Esophagus muscularis mucosa (tissue), 4 donors: ENCODE results near the gene CD40LG. TPM values are rescaled to one million over a fixed set of nuclear protein-coding genes. Genes with fewer than 3 reads are reported as not detected.

Source experiments
- DNase-seq: peaks from one replicate; pipeline ENCODE4 v3.0.0-alpha.2; 2017; ENCODE audit errors: extremely low spot score
- H3K27ac ChIP-seq, 4 donors: fragments of 200-600 bp; sonication (generic); replicated peaks in 1 of 4; 1 replicate in 3 of 4; 2 replicates in 1 of 4; pipeline ENCODE4 v1.5.1; 2016 to 2019; ENCODE audit warnings: mild to moderate bottlenecking in 1 of 4
- H3K27me3 ChIP-seq, 4 donors: fragments of 200-600 bp; sonication (generic); one replicate each; pipeline versions ENCODE4 v1.5.1 to v1.6.0; 2016 to 2019
- H3K36me3 ChIP-seq, 4 donors: fragments of 200-600 bp; sonication (generic); one replicate each; pipeline ENCODE4 v1.5.1; 2016 to 2019
- H3K4me1 ChIP-seq, 4 donors: fragments of 200-600 bp; sonication (generic); one replicate each; pipeline ENCODE4 v1.5.1; 2016 to 2019
- H3K4me3 ChIP-seq, 4 donors: fragments of 200-600 bp; sonication (generic); 1 replicate in 2 of 4; 2 replicates in 2 of 4; pipeline ENCODE4 v1.5.1; 2016 to 2019; ENCODE audit warnings: mild to moderate bottlenecking in 4 of 4, moderate library complexity in 1 of 4
- H3K9me3 ChIP-seq, 4 donors: fragments of 200-600 bp; sonication (generic); 1 replicate in 3 of 4; 2 replicates in 1 of 4; pipeline ENCODE4 v1.5.1; 2016 to 2019
- EP300 ChIP-seq: sonication (generic); formaldehyde crosslinking; IDR thresholded peaks from one replicate; pipeline ENCODE4 v1.6.1; 2017; ENCODE audit warnings: antibody characterized with exemption
- POLR2A ChIP-seq: fragments of 450-650 bp; IDR thresholded peaks from one replicate; pipeline ENCODE4 v1.6.1; 2017; ENCODE audit warnings: antibody characterized with exemption, moderate library complexity, mild to moderate bottlenecking, low read depth
- POLR2AphosphoS5 ChIP-seq, 2 donors: sonication (generic); formaldehyde crosslinking; IDR thresholded peaks; one replicate each; pipeline ENCODE4 v1.6.1; 2017; ENCODE audit warnings: antibody characterized with exemption in 2 of 2
- WGBS: methylation state at CpG from one replicate; pipeline ENCODE4 v1.1.5; 2018; 5-methylcytosine and 5-hydroxymethylcytosine counted together
- intact Hi-C: fragments of 100-400 bp; cut with DNase I; formaldehyde crosslinking; loops from one replicate; pipeline ENCODE4 v1.15.1; 2023
- total RNA-seq, 4 donors: library from RNA; depleted of rRNA; stranded (reverse); fragments of >200 nt; gene quantifications; one replicate each; pipeline versions ENCODE4 v1.1.0 to v1.2.1, GENCODE V29; 2016
- TF ChIP-seq, protein P1 (sequence below), 3 experiments: fragments of 200-600 bp in 2 of 3; fragments of 450-650 bp in 1 of 3; sonication (generic) in 2 of 3; IDR thresholded peaks; one replicate each; pipeline ENCODE4 v1.5.1; 2017 to 2019; ENCODE audit warnings: antibody characterized with exemption in 3 of 3, mild to moderate bottlenecking in 2 of 3, moderate library complexity in 1 of 3

Gene CD40LG
- total RNA-seq, 4 donors from 2014 or later: 0.32 to 0.33 TPM; not detected in 2

DNA sequence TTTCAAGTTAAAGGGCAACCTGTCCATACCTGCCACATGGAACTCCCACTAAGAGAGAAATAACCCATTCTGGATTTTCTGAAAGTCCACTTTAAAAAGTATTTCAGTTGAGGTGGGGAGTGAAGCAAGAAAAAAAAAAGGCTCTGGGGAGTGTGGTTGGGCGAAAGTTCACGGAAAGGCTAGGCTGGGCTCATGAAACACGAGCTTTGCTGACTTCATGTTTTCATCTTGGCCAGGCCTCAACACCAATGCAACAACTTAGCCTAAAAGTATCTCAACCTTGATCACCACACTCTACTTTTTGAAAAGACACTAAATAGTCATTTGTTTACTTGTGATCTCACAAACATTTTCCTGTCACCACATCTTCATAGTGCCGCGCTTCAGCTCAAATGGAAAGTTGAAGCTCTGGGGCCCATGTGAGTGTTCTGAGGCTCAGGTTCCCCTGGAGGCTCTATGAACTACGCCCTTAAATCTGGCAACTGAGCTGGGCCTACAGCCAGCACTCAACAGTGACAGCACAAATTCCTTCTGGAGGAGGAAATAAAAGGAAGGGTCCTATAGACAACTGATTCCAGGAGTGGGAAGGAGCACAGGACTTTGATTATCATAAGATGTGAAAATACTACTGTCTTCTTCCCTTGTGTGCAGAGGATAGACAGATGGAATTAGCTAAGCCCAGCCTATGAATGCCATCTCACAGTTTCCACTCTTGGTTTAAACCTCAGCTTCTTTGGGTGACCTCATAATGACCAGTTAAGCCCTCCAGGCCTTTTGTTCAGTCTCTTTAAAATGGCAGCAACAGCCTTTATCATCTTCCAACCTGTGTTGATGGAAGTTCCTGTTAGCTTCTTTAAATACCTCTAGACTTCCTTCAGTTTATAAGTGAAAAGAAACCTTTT lies 5.1 kb downstream of the CD40LG start:
- 63% methylated on average over 6 of the region's 6 CpGs for WGBS
- no peak overlapping the region for H3K4me3 ChIP-seq
- H3K4me1 ChIP-seq: no peaks in the 10 kb centered on the region
- H3K9me3 ChIP-seq: no peaks in the 10 kb centered on the region
- no peaks in the 10 kb centered on the region for H3K27me3 ChIP-seq
- H3K27ac ChIP-seq: no peak overlapping the region
- no peak for DNase-seq
- intact Hi-C loops: no loop called here
- no peaks in the 10 kb centered on the region for H3K36me3 ChIP-seq
- no peak for TF ChIP-seq POLR2AphosphoS5 (IDR thresholded peaks at IDR 0.05)
- TF ChIP-seq POLR2A: no peak
- TF ChIP-seq, protein P1, sequence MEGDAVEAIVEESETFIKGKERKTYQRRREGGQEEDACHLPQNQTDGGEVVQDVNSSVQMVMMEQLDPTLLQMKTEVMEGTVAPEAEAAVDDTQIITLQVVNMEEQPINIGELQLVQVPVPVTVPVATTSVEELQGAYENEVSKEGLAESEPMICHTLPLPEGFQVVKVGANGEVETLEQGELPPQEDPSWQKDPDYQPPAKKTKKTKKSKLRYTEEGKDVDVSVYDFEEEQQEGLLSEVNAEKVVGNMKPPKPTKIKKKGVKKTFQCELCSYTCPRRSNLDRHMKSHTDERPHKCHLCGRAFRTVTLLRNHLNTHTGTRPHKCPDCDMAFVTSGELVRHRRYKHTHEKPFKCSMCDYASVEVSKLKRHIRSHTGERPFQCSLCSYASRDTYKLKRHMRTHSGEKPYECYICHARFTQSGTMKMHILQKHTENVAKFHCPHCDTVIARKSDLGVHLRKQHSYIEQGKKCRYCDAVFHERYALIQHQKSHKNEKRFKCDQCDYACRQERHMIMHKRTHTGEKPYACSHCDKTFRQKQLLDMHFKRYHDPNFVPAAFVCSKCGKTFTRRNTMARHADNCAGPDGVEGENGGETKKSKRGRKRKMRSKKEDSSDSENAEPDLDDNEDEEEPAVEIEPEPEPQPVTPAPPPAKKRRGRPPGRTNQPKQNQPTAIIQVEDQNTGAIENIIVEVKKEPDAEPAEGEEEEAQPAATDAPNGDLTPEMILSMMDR (IDR thresholded peaks at IDR 0.05): no peak
- TF ChIP-seq EP300: no peak

DNA sequence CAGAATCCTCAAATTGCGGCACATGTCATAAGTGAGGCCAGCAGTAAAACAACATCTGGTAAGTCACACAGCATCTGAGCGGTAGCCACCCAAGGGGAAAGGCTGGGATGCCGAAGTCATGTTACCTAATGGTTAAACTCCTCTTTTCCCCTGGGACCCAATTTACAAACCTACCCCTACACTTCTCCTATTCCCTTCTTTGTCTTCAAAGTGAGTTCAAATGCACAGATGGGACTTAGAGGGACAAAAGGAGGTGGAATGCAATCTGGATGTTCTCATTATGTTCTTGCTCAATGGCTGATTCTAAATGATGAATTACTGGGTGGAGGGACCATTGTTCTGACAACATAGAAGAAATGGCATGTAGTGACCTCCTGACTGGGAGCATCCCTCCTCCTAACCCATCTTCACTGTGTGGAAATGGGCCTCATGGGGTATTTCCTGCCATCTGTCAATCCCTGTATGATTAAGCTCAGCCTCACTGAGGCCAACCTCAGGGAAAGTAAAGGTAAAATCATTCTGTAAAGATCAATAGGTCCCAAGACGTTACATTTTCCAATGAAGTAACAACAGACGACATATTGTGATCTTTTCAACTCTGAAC lies 8.5 kb downstream of the CD40LG start:
- H3K9me3 ChIP-seq: no peaks in the 10 kb centered on the region
- 71% methylated on average over 5 of the region's 5 CpGs for WGBS
- no peak overlapping the region for H3K27ac ChIP-seq
- H3K4me3 ChIP-seq: no peak overlapping the region
- no peaks in the 10 kb centered on the region for H3K27me3 ChIP-seq
- intact Hi-C loops: no loop called here
- no peaks in the 10 kb centered on the region for H3K4me1 ChIP-seq
- TF ChIP-seq POLR2AphosphoS5 (IDR thresholded peaks at IDR 0.05) (no peak), POLR2A (no peak), EP300 (no peak)
- TF ChIP-seq, protein P1 (IDR thresholded peaks at IDR 0.05): no peak
- H3K36me3 ChIP-seq: no peaks in the 10 kb centered on the region
- no peak for DNase-seq

DNA sequence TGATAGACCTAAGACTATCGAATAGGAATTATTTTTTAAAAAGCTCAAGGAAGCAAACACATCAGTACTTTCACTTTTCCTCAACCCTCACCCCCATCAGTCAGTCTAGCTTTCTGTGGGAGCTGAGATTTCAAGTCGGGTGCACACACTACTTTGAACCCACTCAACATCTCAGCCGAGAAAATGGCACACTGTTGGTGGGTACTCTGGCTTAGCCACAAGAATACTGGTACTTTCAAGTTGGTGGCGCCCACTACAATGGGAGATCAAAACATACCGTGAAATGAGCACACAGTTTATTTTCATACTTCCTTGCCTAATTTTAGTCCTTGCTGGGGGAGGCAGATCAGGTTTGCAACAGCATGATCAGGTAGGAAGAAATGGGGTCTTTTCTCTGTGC lies 10.2 kb downstream of the CD40LG start:
- H3K4me3 ChIP-seq: no peak overlapping the region
- no peaks in the 10 kb centered on the region for H3K36me3 ChIP-seq
- no peak for DNase-seq
- intact Hi-C loops: no loop called here
- TF ChIP-seq EP300 (no peak), POLR2A (no peak), POLR2AphosphoS5 (IDR thresholded peaks at IDR 0.05) (no peak)
- TF ChIP-seq, protein P1 (IDR thresholded peaks at IDR 0.05): no peak
- WGBS: 84% methylated on average over 5 of the region's 5 CpGs
- no peak overlapping the region for H3K27ac ChIP-seq
- no peaks in the 10 kb centered on the region for H3K27me3 ChIP-seq
- H3K4me1 ChIP-seq: no peaks in the 10 kb centered on the region
- no peaks in the 10 kb centered on the region for H3K9me3 ChIP-seq

DNA sequence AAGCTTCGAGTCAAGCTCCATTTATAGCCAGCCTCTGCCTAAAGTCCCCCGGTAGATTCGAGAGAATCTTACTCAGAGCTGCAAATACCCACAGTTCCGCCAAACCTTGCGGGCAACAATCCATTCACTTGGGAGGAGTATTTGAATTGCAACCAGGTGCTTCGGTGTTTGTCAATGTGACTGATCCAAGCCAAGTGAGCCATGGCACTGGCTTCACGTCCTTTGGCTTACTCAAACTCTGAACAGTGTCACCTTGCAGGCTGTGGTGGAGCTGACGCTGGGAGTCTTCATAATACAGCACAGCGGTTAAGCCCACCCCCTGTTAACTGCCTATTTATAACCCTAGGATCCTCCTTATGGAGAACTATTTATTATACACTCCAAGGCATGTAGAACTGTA lies 11.2 kb downstream of the CD40LG start:
- WGBS: 85% methylated on average over 9 of the region's 9 CpGs
- H3K4me1 ChIP-seq: no peaks in the 10 kb centered on the region
- TF ChIP-seq EP300: no peak
- TF ChIP-seq POLR2A: no peak
- TF ChIP-seq, protein P1 (IDR thresholded peaks at IDR 0.05): no peak
- no peak for TF ChIP-seq POLR2AphosphoS5 (IDR thresholded peaks at IDR 0.05)
- no peak overlapping the region for H3K4me3 ChIP-seq
- no peak overlapping the region for H3K27ac ChIP-seq
- H3K9me3 ChIP-seq: no peaks in the 10 kb centered on the region
- intact Hi-C loops: no loop called here
- no peak for DNase-seq
- H3K36me3 ChIP-seq: peaks cover 0 to under 1% (median 0%) of the 10 kb centered on the region in 4 donors
- H3K27me3 ChIP-seq: no peaks in the 10 kb centered on the region
